Heart left ventricle (tissue), 16 donors: ENCODE results near the gene TPK1. TPM values are rescaled to one million over a fixed set of nuclear protein-coding genes. Genes with fewer than 3 reads are reported as not detected.

Experiments used
- ATAC-seq, 4 donors: fragments of 200-7000 bp; cut with Tn5 transposase; one replicate each; pipeline ENCODE4 v1.9.1; 2020 to 2022; ENCODE audit warnings: moderate library complexity in 4 of 4, mild to moderate bottlenecking in 3 of 4, moderate number of reproducible peaks in 1 of 4
- DNase-seq, 5 donors: peaks; one replicate each; pipeline ENCODE4 v3.0.0-alpha.2; 2020
- H3K27ac ChIP-seq, 12 donors: fragments of 200-600 bp; sonication (generic) in 4 of 12; one replicate each; pipeline versions ENCODE4 v1.5.0 to v1.8.0; 2016 to 2022; ENCODE audit warnings: mild to moderate bottlenecking in 2 of 12
- H3K27me3 ChIP-seq, 9 donors: fragments of 200-600 bp; sonication (generic) in 2 of 9; one replicate each; pipeline versions ENCODE4 v1.5.1 to v1.8.0; 2016 to 2022; ENCODE audit warnings: mild to moderate bottlenecking in 3 of 9
- H3K36me3 ChIP-seq, 9 donors: fragments of 200-600 bp; sonication (generic) in 2 of 9; one replicate each; pipeline versions ENCODE4 v1.5.0 to v1.8.0; 2018 to 2022; ENCODE audit warnings: mild to moderate bottlenecking in 2 of 9
- H3K4me1 ChIP-seq, 12 donors: fragments of 200-600 bp; sonication (generic) in 4 of 12; one replicate each; pipeline versions ENCODE4 v1.5.0 to v1.8.0; 2016 to 2022; ENCODE audit warnings: mild to moderate bottlenecking in 3 of 12
- H3K4me3 ChIP-seq, 12 donors: fragments of 200-600 bp; sonication (generic) in 4 of 12; one replicate each; pipeline versions ENCODE4 v1.5.0 to v1.8.0; 2017 to 2022; ENCODE audit warnings: mild to moderate bottlenecking in 9 of 12, moderate library complexity in 4 of 12
- H3K9me3 ChIP-seq, 12 donors: fragments of 200-600 bp; sonication (generic) in 4 of 12; one replicate each; pipeline versions ENCODE4 v1.5.0 to v1.8.0; 2016 to 2022; ENCODE audit warnings: mild to moderate bottlenecking in 1 of 12
- POLR2A ChIP-seq, 2 donors: fragments of 450-650 bp; IDR thresholded peaks; one replicate each; pipeline ENCODE4 v1.6.1; 2017; ENCODE audit warnings: antibody characterized with exemption in 2 of 2, mild to moderate bottlenecking in 2 of 2, moderate library complexity in 2 of 2
- WGBS, 4 donors: extraction: QIAGEN DNeasy Blood & Tissue Kit in 2 of 4; methylation state at CpG; one replicate each; pipeline versions ENCODE4 v1.1.5 to v1.1.7; 2013 to 2018; 5-methylcytosine and 5-hydroxymethylcytosine counted together
- intact Hi-C, 10 donors: fragments of 100-400 bp; cut with DNase I; formaldehyde crosslinking; loops; one replicate each; pipeline versions ENCODE4 v1.11.1 to v1.14.2; 2022
- polyA plus RNA-seq, 2 donors: library from polyadenylated mRNA; stranded (reverse); fragments of 200-250 nt; gene quantifications; one replicate each; pipeline ENCODE4 v1.2.3, GENCODE V29; 2013
- total RNA-seq, 9 donors: library from RNA; depleted of rRNA in 2 of 9; stranded (reverse); fragments of >200 nt in 2 of 9; fragmentation: NEBNext Ultra II Directional in 3 of 9; extraction: Animal tissue kit (Norgen Biotek cat#: 25700) in 3 of 9; gene quantifications; one replicate each; pipeline versions ENCODE4 v1.1.0 to v1.2.4, GENCODE V29; 2016 to 2023
- TF ChIP-seq, protein P1 (sequence below), 12 donors: fragments of 200-600 bp; sonication (generic) in 4 of 12; IDR thresholded peaks; one replicate each; pipeline versions ENCODE4 v1.5.0 to v1.8.0; 2018 to 2022; ENCODE audit warnings: antibody characterized with exemption in 12 of 12, mild to moderate bottlenecking in 5 of 12
- donor health status: ischemic (EF 13 %, LVEDD 7.1; RV severe dilation, severe dysfunction).
- donor health status: healthy with polysubstance abuse.
- donor health status: DM: no; HTN: yes; CAD: no.
- donor health status: DM: no; HTN: no; CAD: no.
- donor health status: ischemic (EF 25% LVEDD 6.9; RV normal size, moderate dysfunction).
- donor health status: ischemic (EF 25% LVEDD 5.7; RV mildly dilated, moderate dysfunction).
- donor health status: healthy.
- donor health status: DM: yes; HTN: yes; CAD: no.
- donor health status: ischemic (EF 35%, LVEDD 5.7; RV mildly dilated, moderate dysfunction).
- donor health status: nonischemic (EF 11% LVEDD 7.7; RV severe dilation, severe dysfunction).
- donor health status: DM: yes; HTN: yes; CAD: no.
- donor health status: PGD.
- donor health status: ischemic (EF 29% LVEDD 5.4; RV normal size, mild dysfunction).
- donor health status: nonischemic (EF 23%, LVEDD 6.1; RV moderate dilation, normal function).

TPK1 gene
- total and polyA plus RNA-seq, 11 donors = 2.0 to 8.2 (median 5.0) TPM

GRCh38 chr7:144819566-144819965 is 16.3 kb downstream of the TPK1 start:
- intact Hi-C loops = no loop called here
- ATAC-seq = no peak
- no peak overlapping the region for H3K4me3 ChIP-seq
- peaks cover 0 to 9% (median 0%) of the 10 kb centered on the region in 12 donors for H3K4me1 ChIP-seq
- H3K27ac ChIP-seq = no peak overlapping the region
- WGBS, 4 donors = 77 to 100% (median 97%) methylated on average over 1 of the region's 1 CpG
- DNase-seq = no peak
- TF ChIP-seq, protein P1, sequence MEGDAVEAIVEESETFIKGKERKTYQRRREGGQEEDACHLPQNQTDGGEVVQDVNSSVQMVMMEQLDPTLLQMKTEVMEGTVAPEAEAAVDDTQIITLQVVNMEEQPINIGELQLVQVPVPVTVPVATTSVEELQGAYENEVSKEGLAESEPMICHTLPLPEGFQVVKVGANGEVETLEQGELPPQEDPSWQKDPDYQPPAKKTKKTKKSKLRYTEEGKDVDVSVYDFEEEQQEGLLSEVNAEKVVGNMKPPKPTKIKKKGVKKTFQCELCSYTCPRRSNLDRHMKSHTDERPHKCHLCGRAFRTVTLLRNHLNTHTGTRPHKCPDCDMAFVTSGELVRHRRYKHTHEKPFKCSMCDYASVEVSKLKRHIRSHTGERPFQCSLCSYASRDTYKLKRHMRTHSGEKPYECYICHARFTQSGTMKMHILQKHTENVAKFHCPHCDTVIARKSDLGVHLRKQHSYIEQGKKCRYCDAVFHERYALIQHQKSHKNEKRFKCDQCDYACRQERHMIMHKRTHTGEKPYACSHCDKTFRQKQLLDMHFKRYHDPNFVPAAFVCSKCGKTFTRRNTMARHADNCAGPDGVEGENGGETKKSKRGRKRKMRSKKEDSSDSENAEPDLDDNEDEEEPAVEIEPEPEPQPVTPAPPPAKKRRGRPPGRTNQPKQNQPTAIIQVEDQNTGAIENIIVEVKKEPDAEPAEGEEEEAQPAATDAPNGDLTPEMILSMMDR (IDR thresholded peaks at IDR 0.05) = no peak
- no peak for TF ChIP-seq POLR2A (IDR thresholded peaks at IDR 0.05)
- H3K36me3 ChIP-seq = no peaks in the 10 kb centered on the region
- no peaks in the 10 kb centered on the region for H3K9me3 ChIP-seq
- H3K27me3 ChIP-seq = no peaks in the 10 kb centered on the region

GRCh38 chr7:144818511-144818910 is 17.3 kb downstream of the TPK1 start:
- peaks cover 0 to 3% (median 0%) of the 10 kb centered on the region in 12 donors for H3K4me1 ChIP-seq
- H3K4me3 ChIP-seq = no peak overlapping the region
- 68 to 86% (median 74%) methylated on average over 4 of the region's 4 CpGs for WGBS, 4 donors
- H3K27me3 ChIP-seq = no peaks in the 10 kb centered on the region
- H3K36me3 ChIP-seq = no peaks in the 10 kb centered on the region
- DNase-seq = no peak
- intact Hi-C loops = no loop called here
- H3K9me3 ChIP-seq = no peaks in the 10 kb centered on the region
- no peak for ATAC-seq
- H3K27ac ChIP-seq = no peak overlapping the region
- TF ChIP-seq, protein P1 (IDR thresholded peaks at IDR 0.05) = no peak
- no peak for TF ChIP-seq POLR2A (IDR thresholded peaks at IDR 0.05)

GRCh38 chr7:144817001-144817400 is 18.9 kb downstream of the TPK1 start:
- no peak for TF ChIP-seq POLR2A (IDR thresholded peaks at IDR 0.05)
- TF ChIP-seq, protein P1 (IDR thresholded peaks at IDR 0.05) = no peak
- DNase-seq (no peak), ATAC-seq (no peak)
- Histone ChIP-seq H3K4me1 (peaks cover 0 to 18% (median 5%) of the 10 kb centered on the region in 12 donors), H3K9me3 (no peaks in the 10 kb centered on the region), H3K27ac (no peak overlapping the region), H3K27me3 (no peaks in the 10 kb centered on the region), H3K36me3 (no peaks in the 10 kb centered on the region), H3K4me3 (no peak overlapping the region)
- WGBS, 4 donors = 69 to 79% (median 72%) methylated on average over 3 of the region's 3 CpGs
- intact Hi-C loops = no loop called here

- Histone ChIP-seq H3K4me3 (no peak overlapping the region), H3K27ac (no peak overlapping the region), H3K27me3 (no peaks in the 10 kb centered on the region), H3K36me3 (no peaks in the 10 kb centered on the region), H3K9me3 (no peaks in the 10 kb centered on the region), H3K4me1 (peaks cover 0 to 22% (median 5%) of the 10 kb centered on the region in 12 donors)
- no peak for ATAC-seq
- TF ChIP-seq, protein P1 (IDR thresholded peaks at IDR 0.05) = no peak
- TF ChIP-seq POLR2A (IDR thresholded peaks at IDR 0.05) = no peak
- intact Hi-C loops = no loop called here
- DNase-seq = no peak
- WGBS, 4 donors = 81 to 86% (median 84%) methylated on average over 1 of the region's 1 CpG
Measured at GRCh38 chr7:144814299-144814698, 21.6 kb downstream of the TPK1 start.
